ENCODE measurements around the gene SEMA5A. TPM values are rescaled to one million over a fixed set of nuclear protein-coding genes. Genes with fewer than 3 reads are reported as not detected.

Gene SEMA5A, protein sequence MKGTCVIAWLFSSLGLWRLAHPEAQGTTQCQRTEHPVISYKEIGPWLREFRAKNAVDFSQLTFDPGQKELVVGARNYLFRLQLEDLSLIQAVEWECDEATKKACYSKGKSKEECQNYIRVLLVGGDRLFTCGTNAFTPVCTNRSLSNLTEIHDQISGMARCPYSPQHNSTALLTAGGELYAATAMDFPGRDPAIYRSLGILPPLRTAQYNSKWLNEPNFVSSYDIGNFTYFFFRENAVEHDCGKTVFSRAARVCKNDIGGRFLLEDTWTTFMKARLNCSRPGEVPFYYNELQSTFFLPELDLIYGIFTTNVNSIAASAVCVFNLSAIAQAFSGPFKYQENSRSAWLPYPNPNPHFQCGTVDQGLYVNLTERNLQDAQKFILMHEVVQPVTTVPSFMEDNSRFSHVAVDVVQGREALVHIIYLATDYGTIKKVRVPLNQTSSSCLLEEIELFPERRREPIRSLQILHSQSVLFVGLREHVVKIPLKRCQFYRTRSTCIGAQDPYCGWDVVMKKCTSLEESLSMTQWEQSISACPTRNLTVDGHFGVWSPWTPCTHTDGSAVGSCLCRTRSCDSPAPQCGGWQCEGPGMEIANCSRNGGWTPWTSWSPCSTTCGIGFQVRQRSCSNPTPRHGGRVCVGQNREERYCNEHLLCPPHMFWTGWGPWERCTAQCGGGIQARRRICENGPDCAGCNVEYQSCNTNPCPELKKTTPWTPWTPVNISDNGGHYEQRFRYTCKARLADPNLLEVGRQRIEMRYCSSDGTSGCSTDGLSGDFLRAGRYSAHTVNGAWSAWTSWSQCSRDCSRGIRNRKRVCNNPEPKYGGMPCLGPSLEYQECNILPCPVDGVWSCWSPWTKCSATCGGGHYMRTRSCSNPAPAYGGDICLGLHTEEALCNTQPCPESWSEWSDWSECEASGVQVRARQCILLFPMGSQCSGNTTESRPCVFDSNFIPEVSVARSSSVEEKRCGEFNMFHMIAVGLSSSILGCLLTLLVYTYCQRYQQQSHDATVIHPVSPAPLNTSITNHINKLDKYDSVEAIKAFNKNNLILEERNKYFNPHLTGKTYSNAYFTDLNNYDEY
- 43.2 TPM for total RNA-seq
- long read RNA-seq, partial matches to known transcripts, result 6 of 21 reads
- long read RNA-seq, other reads (novel, unspliced or antisense), result 15 of 21 reads

DNA sequence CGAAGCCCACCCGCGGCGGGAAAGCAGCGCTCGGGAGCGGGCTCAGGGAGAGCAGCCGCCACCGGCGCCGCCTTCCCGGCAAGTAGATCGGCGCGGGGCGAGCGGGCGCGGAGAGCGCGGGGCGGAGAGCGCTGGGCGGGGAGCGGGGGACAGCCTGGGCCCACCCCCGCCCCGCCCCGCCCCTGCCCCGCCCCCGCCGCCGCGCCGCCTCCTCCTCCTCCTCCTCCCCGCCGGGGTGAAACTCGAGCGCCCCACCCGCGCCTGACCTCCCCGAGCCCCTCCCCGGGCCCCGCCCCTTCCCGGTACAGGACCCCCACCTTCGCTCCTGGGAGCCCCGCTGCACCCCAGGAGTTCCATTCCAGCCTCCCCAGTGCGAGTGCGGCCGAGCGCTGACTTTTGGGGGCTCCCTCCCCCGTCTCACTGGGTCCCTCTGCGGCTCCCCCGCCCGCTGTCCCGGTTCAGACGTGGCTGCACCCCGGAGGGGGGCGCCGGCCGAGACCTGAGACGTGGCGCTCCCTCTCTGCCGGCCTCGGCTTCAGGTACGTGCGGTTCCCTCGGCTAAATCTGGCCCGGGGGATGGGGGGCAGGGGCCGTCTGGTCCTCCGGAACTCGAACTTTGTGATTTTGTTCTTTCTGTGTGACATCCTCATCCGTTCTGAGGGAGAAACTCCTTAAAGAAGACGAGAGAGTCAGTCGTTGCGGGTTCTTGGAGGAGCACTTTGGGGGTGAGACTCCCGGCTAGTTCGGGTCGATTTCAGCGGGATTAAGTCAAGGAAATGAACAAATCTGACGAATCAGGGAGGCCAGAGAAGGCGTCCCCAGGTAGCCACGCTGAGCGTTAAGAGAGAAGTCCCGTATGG, at the start of gene SEMA5A:
Gene SEMA5A (minus strand): TSS at position 84 of the 860 bp plus-strand sequence. CDS start 166,129 bp downstream, outside the sequence.
- peaks cover 23% of the 10 kb centered on the region for H3K36me3 ChIP-seq
- DNase-seq, result peak; percentile 78
- H3K27me3 ChIP-seq (ENCODE audit: low read depth), result peaks cover 25% of the 10 kb centered on the region
- TF ChIP-seq CTCF (IDR thresholded peaks at IDR 0.05; ENCODE audit: borderline replicate concordance), result no peak
- peak within 1 kb of the TSS; percentile 86 for H3K4me3 ChIP-seq
- intact Hi-C loops (cut with micrococcal nuclease), result loop anchor here (10.0 kb wide), 1 partner anchor 181 kb away; no protein-coding TSS in a partner anchor
- peak within 1 kb of the TSS; percentile 91 for H3K27ac ChIP-seq (replicated peaks)
- H3K9me3 ChIP-seq (replicated peaks), result no peaks in the 10 kb centered on the region
- peaks cover 63% of the 10 kb centered on the region for H3K4me1 ChIP-seq

DNA sequence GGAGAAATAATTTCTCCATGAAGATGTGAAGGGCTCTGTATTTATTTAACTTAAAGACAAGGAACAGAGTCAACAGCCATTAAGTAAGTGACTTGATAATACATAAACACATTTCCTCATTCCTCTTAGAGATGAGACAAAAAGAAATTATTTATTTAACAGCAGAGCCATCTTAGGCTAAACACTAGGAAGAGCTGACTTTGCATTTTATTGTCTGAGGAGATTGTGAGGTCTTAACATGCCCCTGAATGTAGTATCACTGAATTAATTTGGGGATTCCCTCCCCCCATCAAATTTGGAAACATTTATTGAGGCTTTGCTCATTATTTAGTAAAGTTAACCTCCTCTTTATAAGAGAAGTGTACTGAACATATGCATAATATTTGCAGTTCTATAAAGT, 49.0 kb upstream of the SEMA5A start:
- no peaks in the 10 kb centered on the region for H3K9me3 ChIP-seq (replicated peaks)
- H3K4me3 ChIP-seq, result no peak overlapping the region
- TF ChIP-seq CTCF (IDR thresholded peaks at IDR 0.05; ENCODE audit: borderline replicate concordance), result no peak
- H3K4me1 ChIP-seq, result no peaks in the 10 kb centered on the region
- H3K36me3 ChIP-seq, result no peaks in the 10 kb centered on the region
- no peak for DNase-seq
- no peaks in the 10 kb centered on the region for H3K27me3 ChIP-seq (ENCODE audit: low read depth)
- H3K27ac ChIP-seq (replicated peaks), result no peak overlapping the region
- intact Hi-C loops (cut with micrococcal nuclease), result no loop called here

- H3K4me3 ChIP-seq, result no peak overlapping the region
- TF ChIP-seq CTCF (IDR thresholded peaks at IDR 0.05; ENCODE audit: borderline replicate concordance), result no peak
- intact Hi-C loops (cut with micrococcal nuclease), result no loop called here
- no peaks in the 10 kb centered on the region for H3K9me3 ChIP-seq (replicated peaks)
- no peak for DNase-seq
- no peaks in the 10 kb centered on the region for H3K4me1 ChIP-seq
- no peaks in the 10 kb centered on the region for H3K36me3 ChIP-seq
- no peaks in the 10 kb centered on the region for H3K27me3 ChIP-seq (ENCODE audit: low read depth)
- H3K27ac ChIP-seq (replicated peaks), result no peak overlapping the region
Measured at GRCh38 chr5:9589049-9589835, 43.4 kb upstream of the SEMA5A start.

DNA sequence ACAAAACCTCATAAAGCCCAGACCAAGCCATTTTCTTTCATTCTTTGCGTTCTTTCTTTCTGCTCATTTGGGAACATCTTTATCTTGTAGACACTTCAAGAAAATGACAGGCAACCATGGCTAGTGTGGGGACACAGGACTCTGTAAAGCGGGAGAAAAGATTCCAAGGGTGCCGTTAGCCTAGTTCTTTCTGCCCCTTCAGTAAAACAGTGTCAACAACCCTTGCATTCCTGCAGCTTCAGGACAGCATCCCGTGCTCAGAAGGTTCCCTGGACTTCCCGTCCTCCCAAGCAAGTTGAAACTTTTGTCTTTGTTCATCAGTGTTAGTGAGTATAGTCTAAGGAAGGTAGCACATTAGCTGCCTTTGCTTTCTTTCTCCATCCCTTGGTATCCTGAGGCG, 42.4 kb upstream of the SEMA5A start:
- Histone ChIP-seq H3K4me1 (no peaks in the 10 kb centered on the region), H3K9me3 (replicated peaks) (no peaks in the 10 kb centered on the region), H3K4me3 (no peak overlapping the region), H3K27ac (replicated peaks) (no peak overlapping the region), H3K36me3 (no peaks in the 10 kb centered on the region), H3K27me3 (ENCODE audit: low read depth) (no peaks in the 10 kb centered on the region)
- no peak for DNase-seq
- intact Hi-C loops (cut with micrococcal nuclease), result no loop called here
- TF ChIP-seq CTCF (IDR thresholded peaks at IDR 0.05; ENCODE audit: borderline replicate concordance), result no peak
